GM18505 (cell line): ENCODE results near the gene KCNIP1.

ENCODE experiments used
- ATAC-seq: cut with Tn5 transposase; IDR thresholded peaks from one replicate; pipeline ENCODE4 v1.9.1; 2021; ENCODE audit not compliant: unreplicated experiment
- POLR2A ChIP-seq: IDR thresholded peaks from 4 replicates; pipeline ENCODE4 v1.6.1; 2011; ENCODE audit warnings: borderline replicate concordance; ENCODE audit not compliant: insufficient read depth, insufficient read length; ENCODE audit errors: extremely low read depth

KCNIP1 gene

DNA sequence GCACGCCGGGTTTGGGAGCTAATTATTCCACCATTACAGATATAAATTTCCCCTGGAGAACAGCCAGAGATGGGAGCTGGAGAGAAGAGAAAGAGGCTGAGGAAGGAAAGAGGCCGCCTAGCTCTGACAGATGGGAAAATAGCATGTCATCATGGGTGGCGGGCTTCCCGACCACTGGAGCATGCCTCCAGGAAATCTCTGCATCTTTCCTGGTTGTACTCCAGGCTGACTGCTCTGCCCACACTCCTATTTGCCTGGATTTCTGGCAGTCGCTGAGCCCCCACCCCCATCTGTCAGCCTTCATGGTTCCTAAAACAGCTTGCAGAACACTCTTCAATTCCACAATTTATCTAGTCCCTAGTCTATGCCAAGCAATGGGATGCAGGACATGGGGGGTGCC, 265.4 kb downstream of the KCNIP1 start:
- no peak for TF ChIP-seq POLR2A
- no peak for ATAC-seq

DNA sequence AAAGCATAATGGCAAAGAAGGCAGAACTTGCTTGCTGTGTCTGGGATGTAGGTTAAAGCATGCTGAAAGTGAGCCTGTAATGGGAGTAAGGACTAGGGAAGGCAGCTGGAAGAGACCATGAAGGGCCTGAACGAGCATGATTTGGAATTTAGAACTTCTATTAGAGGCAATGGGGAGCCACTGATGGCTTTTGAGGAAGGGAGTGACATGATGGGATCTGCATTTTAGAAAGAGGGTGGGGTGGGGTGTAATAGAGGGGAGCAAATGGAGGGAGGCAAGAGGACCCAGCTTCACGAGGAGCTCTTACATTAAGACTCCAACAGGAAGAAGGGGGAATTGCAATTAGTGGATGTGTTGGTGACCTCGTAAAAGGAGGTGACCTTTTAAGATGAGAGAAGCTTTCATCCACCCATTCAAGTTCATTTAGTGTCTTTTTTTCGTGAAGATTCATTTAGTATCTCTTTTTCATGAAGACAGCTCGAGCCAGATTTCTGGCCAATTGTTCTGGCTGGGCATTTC, 266.1 kb downstream of the KCNIP1 start:
- TF ChIP-seq POLR2A = no peak
- ATAC-seq = no peak

DNA sequence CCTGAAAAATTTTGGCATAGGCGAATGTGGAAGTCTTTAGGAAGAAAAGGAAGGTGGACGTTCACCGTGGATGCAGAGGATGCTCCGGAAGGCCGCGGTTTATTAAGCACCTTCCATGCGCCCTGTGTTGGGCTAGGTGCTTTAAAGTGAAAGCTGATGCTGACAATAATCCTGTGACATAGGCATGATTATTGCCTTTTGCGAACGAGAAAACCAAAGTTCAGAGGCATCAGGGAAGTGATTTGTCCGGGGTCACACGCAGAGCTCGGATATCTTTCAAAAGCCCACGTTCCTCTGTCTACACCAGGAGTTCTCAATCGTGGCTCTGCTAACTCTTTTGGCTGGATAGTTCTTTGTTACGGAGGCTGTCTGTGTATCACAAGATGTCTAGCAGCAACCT, 267.7 kb downstream of the KCNIP1 start:
- no peak for ATAC-seq
- no peak for TF ChIP-seq POLR2A

DNA sequence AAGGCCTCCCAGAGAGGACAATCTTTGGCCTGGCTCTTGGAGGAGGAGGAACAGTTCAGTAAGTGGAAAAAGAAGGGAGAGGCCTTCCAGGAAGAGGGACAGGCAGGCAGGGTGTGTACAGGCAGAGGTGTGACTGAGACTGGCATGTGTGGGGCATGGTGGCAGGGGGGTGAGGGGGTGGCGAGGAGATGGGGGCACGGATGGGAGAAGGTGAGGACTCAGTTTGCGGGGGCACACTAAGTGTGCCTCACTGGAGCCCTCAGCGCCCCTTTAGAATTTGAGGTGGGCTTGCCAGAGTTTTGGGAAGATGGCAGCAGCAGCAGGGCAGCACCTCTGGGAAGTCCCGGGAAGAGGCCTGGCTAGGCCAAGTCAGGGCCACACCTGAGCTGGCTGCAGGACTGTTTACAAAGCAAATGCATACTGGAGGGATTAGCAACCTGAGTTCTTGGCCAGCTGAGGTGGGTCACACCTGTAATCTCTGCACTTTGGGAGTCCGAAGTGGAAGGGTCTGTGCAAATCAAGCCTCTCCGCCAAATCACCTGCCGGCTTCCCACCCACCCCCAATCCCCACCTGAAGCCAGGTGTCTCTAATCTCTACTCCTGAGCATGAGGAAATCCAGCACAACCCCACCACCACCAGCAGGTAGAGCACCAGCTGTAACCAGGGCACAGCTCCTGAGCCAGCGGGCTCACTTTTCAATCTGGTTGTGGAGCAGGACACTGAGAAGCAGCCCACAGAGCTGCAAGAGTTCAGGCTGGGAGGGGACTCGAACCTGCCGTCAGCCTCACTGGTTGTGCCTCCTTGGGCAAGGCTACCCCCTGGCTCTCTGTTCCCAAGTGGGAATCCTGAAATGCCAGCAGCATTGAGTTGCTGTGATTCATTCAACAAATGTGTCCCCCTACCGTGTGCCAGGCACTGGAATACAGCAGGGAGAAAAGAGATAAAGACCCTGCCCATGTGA, 269.5 kb downstream of the KCNIP1 start:
- no peak for TF ChIP-seq POLR2A
- ATAC-seq = no peak

DNA sequence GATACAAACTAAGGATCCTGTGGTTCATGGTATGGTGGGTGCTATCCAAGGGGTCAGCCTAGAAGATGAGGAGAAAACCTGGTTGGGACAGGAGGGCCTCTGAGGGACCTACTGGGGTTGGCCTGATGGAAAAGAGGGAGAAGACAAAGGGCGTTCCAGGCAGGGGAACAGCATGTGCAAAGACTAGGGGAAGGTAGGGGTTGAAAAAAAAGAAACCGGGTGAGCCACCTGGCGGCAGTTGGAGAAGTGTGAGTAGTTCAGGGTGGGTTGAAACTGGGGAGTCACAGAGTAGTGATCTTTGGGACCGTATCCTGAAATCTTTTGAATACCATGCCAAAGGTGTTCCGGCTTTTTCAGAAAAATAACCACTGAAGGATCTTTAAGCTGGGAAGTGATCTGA, 271.0 kb downstream of the KCNIP1 start:
- no peak for TF ChIP-seq POLR2A
- no peak for ATAC-seq

DNA sequence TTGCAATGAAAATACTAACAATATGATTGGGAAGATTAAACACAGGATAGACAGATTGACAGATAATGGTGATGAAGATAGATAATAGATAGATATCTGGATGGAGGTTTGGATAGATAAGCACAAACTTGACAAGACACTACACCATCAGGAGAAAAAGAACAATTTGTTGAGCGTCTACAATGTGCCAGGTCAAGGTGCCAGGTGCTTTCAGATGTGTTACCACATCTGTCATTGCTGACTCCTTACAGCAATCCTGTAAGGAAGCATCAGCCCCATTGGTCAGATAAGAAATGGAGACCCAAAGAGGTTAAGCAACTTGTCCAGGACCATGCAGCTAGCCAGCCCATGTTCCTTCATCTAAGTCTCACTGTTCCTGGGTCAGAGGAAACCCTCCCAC, 278.1 kb downstream of the KCNIP1 start:
- no peak for TF ChIP-seq POLR2A
- ATAC-seq = no peak

DNA sequence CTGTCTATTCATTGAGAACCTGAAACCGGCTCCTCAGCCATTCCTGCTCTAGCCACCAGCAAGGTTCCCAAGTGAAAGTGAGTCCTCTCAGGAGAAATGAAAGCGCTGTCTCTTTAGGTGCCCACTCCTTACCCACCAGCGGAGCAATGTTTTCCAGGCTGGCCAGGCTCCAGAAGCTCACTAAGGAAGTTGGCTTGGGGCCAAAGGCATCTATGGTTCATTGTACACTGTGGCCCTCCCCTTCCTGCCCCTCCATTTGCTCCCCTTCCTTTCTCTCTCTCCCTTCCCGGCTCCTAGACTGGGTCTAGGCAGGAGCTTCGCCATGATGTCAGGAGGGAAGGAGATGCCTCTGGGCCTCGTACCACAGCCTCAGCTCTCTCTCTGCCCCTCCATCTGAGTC, 278.6 kb downstream of the KCNIP1 start:
- no peak for TF ChIP-seq POLR2A
- no peak for ATAC-seq

DNA sequence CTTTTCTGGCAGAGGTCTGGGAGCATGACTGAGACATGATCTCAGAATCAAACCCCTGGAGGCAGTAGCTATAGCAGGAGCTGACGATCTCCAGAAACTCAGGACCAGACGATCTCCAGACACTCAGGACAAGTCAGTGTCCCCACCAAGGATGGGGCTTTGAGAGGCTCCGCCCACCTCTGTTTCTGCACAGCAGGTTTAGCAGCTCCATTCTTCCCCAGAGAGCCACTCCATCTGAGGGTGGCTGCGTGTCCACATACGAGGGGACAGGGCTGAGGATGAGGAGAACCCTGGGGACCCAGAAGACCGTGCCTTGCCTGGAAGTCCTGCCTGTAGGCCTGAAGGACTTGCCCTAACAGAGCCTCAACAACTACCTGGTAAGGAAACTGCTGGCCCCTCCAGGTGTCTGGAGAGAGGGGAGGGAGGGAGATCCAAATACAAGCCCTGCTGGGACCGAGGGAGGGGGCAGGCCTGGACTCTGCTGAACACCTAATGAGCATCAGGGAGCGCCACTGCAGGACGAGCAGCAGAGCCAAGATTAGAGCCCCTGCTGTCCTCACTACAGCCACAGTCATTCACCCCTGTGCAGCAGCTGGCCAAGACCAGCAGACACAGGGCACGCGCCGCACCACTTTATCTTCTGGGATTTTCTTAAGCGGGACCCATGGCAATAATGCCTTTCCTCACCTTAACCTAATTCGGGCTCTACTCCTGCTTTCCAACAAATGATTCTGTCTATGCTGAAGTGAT, 279.9 kb downstream of the KCNIP1 start, which contains the start of gene GABRP:
Gene GABRP (plus strand): TSS at position 228 of the 750 bp plus-strand sequence. CDS start 4,891 bp downstream, outside the sequence.
- no peak for ATAC-seq
- no peak for TF ChIP-seq POLR2A

DNA sequence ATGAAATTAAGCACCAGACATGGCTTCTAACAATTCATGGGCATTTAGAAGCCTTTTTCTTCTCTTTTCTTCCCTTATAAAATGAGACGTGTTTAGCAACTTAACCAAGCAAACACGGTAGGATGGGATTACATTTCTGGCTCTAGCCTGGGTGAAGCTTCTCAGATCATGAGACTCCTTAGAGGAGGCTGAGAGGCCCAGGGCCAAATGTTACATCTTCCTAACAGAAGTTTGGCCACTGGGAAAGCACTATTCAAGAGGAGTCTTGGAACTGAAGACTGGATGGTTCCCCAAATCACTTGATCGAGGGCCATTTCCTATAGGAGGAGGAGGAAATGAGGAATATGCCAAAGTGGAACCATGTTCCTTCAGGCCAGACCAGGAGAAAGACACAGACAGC, 281.6 kb downstream of the KCNIP1 start:
- no peak for TF ChIP-seq POLR2A
- ATAC-seq = no peak
